LNCAP (cell line): ENCODE data around the gene TDRD15.

ENCODE experiments used
- TF ChIP-seq, protein P1 (sequence below): fragments of 450-650 bp; IDR thresholded peaks from 2 replicates; pipeline ENCODE4 v1.5.1; 2017; ENCODE audit warnings: mild to moderate bottlenecking

Gene TDRD15

GRCh38 chr2:21155365-21156136 lies 31.8 kb downstream of the TDRD15 start:
- TF ChIP-seq, protein P1, sequence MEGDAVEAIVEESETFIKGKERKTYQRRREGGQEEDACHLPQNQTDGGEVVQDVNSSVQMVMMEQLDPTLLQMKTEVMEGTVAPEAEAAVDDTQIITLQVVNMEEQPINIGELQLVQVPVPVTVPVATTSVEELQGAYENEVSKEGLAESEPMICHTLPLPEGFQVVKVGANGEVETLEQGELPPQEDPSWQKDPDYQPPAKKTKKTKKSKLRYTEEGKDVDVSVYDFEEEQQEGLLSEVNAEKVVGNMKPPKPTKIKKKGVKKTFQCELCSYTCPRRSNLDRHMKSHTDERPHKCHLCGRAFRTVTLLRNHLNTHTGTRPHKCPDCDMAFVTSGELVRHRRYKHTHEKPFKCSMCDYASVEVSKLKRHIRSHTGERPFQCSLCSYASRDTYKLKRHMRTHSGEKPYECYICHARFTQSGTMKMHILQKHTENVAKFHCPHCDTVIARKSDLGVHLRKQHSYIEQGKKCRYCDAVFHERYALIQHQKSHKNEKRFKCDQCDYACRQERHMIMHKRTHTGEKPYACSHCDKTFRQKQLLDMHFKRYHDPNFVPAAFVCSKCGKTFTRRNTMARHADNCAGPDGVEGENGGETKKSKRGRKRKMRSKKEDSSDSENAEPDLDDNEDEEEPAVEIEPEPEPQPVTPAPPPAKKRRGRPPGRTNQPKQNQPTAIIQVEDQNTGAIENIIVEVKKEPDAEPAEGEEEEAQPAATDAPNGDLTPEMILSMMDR: no peak

GRCh38 chr2:21161122-21161521 lies 37.4 kb downstream of the TDRD15 start:
- TF ChIP-seq, protein P1: no peak

DNA sequence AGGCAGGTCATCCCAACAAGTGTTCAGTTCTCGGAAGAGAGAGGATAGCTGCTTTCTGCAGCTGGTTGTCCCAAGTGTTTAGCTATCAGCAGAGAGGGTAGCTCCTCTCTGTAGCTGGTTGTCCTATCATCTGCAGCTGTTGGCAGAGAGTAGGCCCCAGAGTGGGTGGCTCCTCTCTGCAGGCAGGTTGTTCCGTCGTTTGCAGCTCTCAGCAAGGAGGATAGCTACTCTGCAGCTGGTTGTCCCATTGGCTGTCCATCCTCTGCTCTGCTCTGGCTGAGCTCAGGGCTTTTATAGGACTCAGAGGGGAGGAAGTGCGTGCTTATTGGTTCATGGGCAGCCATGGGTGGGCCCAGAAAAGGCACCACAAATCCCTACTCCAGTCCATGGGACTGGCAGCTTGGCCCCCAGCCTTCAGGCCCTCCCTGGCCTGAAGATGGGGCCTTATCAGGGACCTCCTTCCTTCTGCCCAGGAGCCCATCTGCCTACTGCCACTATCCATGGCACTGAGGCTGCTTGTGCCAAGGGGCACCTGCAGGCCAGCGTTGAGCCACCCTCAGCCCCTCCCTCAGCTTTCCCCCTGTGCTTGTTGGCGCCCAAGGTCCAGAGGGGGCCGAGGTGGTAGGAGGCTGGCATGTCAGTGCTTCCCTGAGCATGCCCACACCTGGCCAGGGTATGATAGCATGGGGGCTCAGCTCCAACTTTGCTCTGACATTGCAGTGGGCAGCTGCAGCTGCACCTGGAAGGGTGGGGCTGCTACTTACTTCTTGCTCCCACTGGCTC lies 38.3 kb downstream of the TDRD15 start:
- TF ChIP-seq, protein P1: no peak

DNA sequence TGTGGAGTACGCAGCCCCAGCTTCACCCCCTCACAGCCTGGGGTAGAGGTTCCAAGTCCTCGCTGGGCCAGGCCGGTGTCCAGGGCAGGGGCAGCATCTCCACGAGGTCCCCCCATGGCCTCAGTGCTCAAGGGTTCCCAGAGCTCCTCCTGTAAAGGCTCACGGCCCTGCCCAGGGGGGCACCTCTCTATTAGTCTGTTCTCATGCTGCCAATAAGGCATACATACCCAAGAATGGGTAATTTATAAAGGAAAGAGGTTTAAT lies 38.8 kb downstream of the TDRD15 start:
- TF ChIP-seq, protein P1: no peak

GRCh38 chr2:21163213-21163612 lies 39.4 kb downstream of the TDRD15 start:
- TF ChIP-seq, protein P1: no peak

- TF ChIP-seq, protein P1: no peak; the same call in 1 of the 2 replicates
Observed at GRCh38 chr2:21165350-21165749, 41.6 kb downstream of the TDRD15 start.

DNA sequence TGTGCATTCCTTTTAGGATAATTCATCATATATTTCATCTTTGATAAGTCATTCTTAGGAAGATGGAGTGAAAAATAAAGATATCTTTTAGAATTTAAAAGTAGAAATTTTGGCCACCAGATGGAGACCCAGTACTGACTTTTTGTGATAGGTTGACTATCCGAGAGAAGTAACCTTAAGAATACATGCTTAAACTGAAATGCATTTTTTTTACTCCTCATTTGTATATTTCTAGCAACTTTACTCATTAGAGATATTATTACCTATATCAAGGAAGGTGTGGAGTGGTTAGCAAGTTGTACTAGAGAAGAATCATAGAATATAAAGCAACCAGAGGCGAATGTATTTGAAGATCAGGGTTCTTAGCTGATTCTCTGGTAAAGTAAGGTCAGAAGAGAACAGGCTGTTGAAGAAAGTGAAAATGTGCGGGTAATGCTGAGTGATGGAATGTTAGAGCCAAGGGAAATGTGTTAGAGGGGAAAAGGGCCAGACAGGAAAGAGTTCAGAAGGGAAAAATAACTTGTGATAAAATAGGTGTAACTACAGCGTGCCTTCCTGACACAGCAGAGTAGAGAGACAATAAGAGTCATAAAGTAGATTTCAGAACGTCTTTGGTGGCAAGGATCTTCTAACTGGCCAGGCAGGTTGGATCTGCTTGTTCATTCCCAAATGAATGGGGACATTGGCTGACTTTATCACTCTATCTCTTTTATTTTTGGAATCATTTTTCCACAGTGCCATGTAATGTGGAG lies 52.3 kb downstream of the TDRD15 start:
- TF ChIP-seq, protein P1: peak; percentile 25; the same call in 1 of the 2 replicates
